Body of pancreas (tissue), 4 donors: Measurements from ENCODE around the gene DSE.

Experiments
- CTCF ChIP-seq, 7 experiments: fragments of 450-650 bp in 4 of 7; fragments of 200-600 bp in 3 of 7; sonication (generic) in 3 of 7; IDR thresholded peaks; one replicate each; pipeline ENCODE4 v1.5.1; 2016 to 2019; ENCODE audit warnings: antibody characterized with exemption in 7 of 7
- POLR2A ChIP-seq, 3 donors: fragments of 450-650 bp; IDR thresholded peaks; one replicate each; pipeline ENCODE4 v1.6.1; 2016; ENCODE audit warnings: antibody characterized with exemption in 3 of 3, mild to moderate bottlenecking in 2 of 3

- TF ChIP-seq CTCF (IDR thresholded peaks at IDR 0.05) (no peak), POLR2A (IDR thresholded peaks at IDR 0.05) (no peak)
Measured at GRCh38 chr6:116482780-116483179, 112.0 kb downstream of the DSE start.
